ENCODE data around the gene CYSRT1.
"Not testable (repeated sequence)": the region's sequence is repeated elsewhere in the genome, so short reads cannot be mapped to it uniquely, and the experiment has no call there.

The CYSRT1 gene

DNA sequence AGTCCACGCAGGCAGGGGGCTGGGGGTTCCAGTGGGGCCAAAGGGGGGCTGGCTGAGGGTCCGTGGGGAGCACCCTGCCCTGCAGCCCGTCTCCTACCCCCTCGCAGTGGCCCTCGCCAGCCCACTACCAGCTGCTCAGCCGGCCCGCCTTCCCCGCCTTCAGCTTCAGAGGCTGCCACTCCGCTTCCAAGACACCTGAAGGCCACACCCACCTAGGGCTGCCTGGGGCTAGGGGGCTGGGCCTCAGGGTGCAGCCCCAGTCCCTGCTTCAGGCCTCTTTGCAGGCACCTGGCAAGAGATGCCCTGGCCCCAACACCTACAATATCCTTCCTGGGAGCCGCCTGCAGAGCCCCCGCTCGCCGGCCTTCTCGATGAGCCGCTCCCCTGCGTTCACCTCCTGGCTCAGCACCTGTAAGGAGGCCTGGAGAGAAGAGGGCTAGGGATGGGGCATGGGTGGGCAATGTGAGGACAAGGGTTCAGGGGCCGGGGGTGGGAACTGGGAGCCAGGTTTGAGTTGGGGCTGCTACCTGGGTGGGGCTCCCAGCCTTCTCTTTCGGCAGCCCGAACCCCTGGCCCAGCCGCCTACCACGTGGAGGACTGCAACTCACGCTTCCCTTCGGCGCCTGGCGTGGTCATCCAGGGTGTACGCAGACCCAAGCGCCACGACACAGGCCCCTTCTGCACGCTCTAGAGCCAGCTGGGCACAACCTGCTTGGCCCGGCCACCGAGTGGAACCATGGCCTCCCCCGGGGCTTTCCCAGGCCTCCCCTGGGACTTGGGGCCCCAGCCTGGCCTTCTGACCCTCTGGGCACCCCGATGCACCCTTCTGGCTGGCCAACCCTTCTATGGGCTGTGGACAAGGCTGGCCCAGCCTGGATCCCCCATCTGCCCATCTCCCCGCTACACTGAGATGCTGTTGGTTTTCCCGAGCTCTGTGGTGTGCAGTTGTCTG lies 27.9 kb downstream of the CYSRT1 start:
- DNase-seq (ENCODE audit: low read depth in 2 of 2), result no peak

DNA sequence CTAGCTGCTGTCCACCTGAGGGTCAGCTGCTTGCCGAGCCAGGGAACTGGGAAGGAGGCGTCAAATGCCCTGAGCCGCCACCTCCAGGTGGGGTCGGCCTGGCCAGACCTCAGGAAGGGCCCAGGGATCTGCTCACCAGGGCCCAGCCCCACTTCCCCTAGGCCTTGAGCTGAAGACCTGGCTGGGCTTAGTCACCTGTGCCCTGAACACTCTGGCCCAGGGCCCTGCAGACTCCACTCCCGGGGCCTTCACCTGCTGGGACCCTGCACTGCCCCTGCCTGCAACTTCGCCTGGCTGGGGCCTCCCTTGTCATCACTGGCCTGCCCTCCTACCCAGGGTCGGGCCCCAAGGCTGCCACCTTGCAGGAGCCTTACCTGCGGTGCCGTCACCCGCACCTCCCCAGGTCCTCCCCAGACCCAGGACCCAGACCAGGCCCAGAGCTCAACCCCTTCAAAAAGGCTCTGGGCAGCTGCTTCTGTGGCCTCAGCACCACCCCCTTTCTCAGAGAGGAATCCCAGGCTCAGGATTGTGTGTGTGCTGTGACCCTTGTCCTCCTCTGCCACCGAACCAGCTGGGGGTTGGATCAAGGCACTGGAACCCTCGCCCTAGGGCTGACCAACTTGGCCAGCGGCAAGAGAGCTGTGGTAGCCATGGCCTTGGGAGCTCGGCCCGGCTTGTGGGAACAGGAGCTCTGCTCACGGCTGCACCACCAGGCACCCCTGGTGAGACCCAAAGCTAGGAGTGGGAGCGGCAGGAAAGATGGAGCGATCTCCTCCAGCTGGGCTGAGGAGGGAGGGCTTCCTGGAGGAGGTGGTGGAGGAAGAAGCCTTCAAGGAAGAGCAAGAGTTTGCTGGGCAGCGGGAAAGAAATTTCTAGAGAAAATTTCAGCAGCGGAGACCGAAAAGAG lies 29.0 kb downstream of the CYSRT1 start:
- DNase-seq (ENCODE audit: low read depth in 2 of 2), result no peak

DNA sequence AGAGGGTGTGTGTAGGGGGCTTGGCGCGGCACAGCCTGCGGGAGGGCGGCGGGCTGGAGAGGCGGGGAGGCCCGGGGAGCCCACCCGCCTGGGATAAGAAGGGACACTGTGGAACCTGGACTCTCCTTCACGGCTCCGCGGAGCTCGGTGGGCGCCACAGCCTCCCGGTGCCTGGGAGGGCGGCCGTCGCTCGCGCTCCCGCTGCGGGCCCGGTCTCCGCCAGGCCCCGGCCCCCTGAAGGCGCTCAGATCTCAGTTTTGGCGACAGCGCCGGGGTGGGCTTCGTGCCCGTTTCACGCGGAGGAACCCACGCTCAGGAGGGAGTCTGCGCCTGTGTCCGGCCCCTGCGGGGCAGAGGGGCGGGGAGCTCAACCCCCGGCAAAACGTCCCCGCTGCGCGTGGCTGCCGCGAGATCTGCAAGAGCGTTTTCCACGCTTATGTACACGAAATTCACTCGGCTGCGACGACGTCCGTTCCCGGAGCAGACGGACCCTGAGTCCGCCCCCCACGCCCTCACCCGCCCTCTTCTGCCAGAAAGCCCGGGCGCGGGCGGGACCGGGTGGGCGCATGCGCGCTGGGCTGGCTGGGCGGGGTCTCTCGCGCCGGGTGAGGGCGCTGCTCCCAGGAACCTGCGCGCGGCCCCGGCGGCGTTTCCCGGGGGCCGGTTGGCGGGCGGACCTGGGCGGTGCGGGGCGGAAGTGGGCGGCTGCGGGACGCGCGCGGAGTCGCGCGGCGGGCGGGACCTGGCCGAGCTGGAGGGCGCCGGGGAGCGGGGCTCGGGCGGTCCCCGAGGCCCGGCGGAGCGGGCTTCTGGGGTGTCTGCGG lies 29.9 kb downstream of the CYSRT1 start, which contains the start of gene NELFB:
NELFB (plus strand) TSS at position 704 of the 824 bp plus-strand sequence.
- DNase-seq (ENCODE audit: low read depth in 2 of 2), result peak; percentile 95 to 99

DNA sequence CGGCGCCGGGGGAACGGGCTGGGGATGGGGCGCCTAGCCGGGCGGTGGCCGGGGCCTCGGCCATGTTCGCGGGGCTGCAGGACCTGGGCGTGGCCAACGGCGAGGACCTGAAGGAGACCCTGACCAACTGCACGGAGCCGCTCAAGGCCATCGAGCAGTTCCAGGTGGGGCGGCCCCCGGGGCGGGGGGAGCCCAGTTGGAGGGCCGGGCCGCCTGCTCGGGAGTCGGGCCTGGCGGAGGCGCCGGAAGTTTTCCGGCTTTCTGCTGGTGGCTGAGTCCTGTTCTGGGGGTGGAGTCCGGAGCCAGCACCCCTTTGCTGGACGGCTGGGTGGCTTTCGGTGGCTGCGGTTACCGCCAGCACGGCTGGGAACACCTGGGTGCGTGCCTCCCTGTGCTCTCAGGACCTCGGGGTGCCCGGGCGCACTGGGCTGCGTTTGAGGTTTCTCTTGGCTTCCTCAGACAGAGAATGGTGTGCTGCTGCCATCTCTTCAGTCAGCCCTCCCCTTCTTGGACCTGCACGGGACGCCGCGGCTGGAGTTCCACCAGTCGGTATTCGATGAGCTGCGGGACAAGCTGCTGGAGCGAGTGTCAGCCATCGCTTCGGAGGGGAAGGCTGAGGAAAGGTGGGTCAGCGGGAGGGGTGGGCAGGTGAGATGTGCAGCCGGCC lies 30.6 kb downstream of the CYSRT1 start:
- DNase-seq (ENCODE audit: low read depth in 2 of 2), result no peak

DNA sequence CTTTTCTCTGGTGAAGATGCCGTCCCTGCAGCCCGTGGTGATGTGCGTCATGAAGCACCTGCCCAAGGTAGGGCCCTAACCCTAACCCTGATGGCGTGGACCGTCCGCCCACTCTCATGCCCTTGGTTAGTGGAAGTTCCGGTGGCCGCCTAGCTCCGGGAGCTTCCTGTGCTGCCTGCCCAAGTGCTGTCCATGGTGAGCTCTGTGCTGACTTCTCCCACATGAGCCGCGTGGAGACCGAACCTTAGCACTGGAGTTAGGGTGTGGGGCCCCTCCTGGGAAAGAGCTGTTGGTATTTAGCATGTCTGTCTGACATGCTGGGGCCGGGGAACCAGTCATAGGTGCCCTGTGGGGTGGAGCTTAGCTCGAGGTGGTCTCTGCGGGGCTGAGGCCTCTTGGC lies 31.4 kb downstream of the CYSRT1 start:
- DNase-seq (ENCODE audit: low read depth in 2 of 2), result no peak

DNA sequence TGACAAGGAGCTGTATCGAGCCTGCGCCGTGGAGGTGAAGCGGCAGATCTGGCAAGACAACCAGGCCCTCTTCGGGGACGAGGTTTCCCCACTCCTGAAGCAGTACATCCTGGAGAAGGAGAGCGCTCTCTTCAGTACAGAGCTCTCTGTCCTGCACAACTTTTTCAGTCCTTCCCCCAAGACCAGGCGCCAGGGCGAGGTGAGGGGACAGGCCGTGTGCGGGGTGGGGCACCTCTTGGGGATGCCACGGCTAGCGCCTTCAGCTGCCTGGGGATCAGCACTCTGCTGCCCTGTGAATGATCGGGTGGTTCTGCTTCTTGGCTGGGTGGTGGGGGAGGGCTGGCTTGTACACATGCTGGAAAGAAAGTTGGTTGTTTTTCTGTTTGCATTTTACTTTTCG lies 31.9 kb downstream of the CYSRT1 start:
- no peak for DNase-seq (ENCODE audit: low read depth in 2 of 2)

DNA sequence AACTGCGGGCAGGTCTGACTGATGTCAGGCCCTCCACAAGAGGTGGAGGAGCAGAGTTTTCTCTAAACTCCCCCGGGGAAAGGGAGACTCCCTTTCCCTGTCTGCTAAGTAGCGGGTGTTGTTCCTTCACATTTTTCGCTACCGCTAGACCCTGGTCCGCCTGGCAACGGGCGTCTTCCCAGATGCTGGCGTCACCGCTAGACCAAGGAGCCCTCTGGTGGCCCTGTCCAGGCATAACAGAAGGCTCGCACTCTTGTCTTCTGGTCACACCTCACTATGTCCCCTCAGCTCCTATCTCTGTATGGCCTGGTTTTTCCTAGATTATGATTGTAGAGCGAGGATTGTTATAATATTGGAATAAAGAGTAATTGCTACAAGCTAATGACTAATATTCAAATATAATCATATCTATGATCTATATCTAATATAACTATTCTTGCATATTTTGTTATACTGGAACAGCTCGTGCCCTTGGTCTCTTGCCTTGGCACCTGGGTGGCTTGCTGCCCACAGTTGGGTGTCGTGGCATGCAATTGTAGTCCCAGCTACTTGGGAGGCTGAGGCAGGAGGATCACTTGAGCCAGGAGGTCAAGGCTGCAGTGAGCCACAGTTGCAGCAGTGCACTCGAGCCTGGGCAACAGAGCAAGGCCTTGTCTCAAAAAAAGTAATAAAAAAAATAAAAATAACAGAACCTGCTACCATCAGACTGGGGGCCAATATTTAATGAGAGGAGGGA lies 37.4 kb downstream of the CYSRT1 start:
- not testable (repeated sequence) for DNase-seq (ENCODE audit: low read depth in 2 of 2)

DNA sequence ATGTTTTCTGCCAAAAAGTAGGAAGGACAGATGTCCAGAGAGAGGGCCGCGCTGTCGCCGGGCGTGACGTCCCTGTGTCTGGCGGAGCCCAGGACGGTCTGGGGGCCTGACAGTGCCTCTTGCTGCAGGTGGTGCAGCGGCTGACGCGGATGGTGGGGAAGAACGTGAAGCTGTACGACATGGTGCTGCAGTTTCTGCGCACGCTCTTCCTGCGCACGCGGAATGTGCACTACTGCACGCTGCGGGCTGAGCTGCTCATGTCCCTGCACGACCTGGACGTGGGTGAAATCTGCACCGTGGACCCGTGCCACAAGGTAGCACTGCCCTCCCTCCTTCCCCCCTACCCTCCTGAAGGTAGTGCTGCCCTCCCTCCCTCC lies 37.9 kb downstream of the CYSRT1 start:
- no peak for DNase-seq (ENCODE audit: low read depth in 2 of 2)

DNA sequence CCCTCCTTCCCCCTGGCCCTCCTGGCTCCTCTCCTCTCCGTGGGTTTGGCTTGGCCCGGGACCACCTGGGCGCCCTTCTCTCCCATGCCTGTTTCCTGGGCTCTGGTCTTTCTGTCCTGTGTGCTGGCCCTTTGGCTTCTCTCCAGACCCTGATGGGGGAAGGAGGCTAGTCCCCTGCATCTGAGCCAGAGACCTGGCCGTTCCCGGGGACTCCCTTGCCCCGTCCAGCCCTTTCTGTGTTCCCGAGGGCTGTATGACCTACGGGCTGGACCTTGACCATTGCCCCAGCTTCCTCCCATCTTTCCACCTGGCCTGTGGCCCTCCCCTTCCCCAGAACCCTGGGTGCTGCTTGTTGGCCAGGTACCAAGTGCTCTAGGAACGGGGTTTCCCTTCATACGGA lies 38.5 kb downstream of the CYSRT1 start:
- DNase-seq (ENCODE audit: low read depth in 2 of 2), result no peak

DNA sequence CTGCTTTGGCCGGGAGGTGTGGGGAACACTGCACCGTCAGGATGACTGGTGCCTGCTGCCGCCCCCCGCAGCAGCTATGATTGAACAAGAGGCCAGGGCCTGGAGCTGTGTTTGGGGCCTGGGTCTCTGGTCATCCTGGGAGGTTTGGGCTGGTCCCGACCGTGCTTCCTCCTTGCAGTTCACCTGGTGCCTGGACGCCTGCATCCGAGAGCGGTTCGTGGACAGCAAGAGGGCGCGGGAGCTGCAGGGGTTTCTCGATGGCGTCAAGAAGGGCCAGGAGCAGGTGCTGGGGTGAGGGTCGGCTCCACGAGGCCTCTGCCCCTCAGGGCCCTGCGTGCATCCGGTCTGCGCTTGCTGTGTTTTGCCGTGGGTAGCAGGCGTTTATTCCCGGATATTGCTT lies 39.1 kb downstream of the CYSRT1 start:
- no peak for DNase-seq (ENCODE audit: low read depth in 2 of 2)

DNA sequence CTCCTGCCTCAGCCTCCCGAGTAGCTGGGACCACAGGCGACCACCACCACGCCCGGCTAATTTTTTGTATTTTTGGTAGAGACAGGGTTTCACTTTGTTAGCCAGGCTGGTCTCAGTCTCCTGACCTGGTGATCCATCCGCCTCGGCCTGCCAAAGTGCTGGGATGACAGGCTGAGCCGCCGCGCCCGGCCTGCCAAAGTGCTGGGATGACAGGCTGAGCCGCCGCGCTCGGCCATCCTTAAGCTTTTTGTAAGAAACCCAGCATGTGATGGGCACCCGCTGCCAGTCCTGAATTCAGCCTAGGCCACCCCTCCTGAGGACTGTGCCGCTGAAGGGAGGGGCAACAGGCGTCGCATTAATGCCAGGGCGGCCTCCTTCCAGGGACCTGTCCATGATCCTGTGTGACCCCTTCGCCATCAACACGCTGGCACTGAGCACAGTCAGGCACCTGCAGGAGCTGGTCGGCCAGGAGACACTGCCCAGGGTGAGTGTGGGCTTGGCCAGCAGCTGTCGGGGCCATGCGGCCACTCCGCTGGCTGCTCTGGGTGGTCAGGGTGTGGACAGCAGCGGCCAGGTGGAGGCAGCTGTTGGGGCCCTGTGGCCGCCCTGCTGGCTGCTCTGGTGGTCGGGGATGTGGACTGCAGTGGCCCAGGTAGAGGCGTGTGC lies 40.7 kb downstream of the CYSRT1 start:
- DNase-seq (ENCODE audit: low read depth in 2 of 2), result no peak

DNA sequence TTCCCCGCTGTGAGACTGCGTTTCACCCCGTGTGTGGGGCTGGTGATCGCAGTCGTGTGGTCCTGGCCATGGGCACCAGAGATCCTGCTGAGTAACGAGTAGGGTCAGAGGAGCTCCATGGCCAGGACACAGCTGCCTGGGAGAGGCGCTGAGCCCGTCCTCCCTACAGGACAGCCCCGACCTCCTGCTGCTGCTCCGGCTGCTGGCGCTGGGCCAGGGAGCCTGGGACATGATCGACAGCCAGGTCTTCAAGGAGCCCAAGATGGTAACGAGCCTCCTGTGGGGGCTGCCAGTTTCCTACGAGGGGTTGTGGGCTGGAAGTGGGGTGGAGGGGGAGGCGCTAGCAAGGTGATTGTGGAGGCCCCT lies 41.2 kb downstream of the CYSRT1 start:
- no peak for DNase-seq (ENCODE audit: low read depth in 2 of 2)

DNA sequence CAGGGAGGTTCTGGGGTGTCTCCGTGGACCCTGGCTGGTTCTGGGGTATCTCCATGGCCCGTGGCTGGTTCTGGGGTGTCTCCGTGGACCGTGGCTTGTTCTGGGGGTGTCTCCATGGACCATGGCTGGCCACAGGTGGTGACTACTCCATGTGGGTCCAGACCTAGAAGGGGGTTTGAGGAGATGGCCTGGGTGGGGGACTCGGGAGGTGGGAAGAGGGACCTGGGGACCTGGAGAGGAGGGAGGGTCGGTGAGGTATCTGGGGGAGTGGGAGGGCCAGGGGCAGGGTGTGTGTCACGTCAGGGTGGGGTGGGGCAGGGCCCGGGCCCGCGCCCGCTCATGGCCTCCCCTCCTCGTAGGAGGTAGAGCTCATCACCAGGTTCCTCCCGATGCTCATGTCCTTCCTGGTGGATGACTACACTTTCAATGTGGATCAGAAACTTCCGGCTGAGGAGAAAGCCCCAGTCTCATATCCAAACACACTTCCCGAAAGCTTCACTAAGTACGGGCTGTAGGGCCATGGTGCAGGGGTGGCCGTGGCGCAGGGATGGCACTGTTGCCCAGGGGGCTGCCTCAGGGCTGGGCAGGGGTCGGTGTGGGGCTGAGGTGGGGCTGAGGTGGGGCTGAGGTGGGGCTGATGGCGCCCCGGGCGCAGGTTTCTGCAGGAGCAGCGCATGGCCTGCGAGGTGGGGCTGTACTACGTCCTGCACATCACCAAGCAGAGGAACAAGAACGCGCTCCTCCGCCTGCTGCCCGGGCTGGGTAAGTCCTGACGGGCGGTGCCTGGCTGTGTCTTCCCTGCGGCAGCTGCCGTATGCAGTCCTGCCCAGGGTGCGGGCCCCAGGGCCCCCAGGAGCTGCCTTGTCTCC lies 41.8 kb downstream of the CYSRT1 start:
- DNase-seq (ENCODE audit: low read depth in 2 of 2), result no peak

DNA sequence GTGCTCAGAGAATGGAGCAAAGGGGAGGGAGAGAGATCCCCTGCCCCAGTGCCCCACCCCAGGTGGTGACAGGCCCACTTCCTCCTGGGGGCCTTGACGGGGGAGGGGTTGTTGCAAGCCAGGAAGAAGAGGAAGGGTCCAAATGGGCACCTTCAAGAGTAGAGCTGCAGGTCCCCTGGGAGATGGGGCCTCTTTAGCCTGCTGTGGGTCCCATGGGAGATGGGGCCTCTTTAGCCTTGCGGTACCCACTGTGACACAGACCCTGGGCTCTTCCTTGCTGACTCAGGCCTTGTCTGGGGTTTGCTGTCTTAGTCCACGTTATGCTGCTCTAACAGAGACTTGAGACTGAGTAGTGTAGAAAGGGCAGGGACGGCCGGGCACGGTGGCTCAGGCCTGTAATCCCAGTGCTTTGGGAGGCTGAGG lies 43.0 kb downstream of the CYSRT1 start:
- DNase-seq (ENCODE audit: low read depth in 2 of 2), result no peak

DNA sequence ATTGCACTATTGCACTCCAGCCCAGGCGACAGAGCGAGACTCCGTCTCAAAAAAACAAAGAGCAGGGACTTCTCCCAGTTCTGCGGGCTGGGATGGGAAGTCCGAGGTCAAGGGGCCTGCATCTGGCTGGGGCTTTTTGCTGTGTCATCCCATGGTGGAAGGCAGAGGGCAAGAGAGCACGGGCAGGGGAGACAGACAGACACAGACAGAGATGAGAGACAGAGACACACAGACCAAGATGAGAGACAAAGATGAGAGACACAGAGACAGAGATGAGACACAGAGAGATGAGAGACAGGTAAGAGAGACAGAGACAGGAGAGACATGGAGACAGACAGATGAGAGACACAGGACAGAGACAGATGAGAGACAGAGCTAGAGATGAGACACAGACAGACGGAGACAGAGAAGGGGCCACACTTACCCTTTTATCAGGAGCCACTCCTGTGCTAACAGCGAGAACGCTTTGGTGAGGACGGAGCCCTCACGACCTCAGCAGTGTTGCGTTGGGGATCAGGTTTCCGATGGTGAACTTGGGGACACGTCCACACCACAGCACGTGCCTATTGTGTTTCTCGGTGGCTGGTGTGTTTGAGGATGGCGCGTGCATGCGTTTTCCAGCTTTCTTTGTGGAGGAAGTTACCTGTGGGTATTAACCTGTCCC lies 43.7 kb downstream of the CYSRT1 start:
- no peak for DNase-seq (ENCODE audit: low read depth in 2 of 2)

DNA sequence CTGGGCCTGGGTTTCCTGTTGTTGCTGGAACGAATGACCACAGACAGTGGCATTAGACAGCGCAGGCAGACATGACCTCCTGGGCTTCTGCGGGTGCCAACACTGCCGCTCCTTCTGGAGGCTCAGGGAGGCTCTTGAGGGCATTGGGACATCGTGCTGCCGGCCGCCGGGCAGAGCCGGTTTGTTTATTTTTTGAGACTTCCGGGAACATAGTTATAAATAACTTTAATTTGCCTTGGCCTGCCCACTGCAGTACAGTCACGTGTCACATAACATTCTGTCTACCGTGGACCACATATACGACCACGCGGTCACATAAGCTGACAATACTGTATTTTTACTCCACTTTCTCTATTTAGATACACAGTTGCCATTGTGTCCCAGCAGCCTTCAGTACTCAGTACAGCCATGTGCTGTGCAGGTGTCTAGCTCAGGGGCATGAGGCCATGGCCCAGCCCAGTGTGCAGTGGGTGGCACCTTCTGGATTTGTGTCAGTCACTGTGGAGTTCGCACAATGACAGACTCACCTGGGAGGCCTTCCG lies 44.3 kb downstream of the CYSRT1 start:
- DNase-seq (ENCODE audit: low read depth in 2 of 2), result no peak

DNA sequence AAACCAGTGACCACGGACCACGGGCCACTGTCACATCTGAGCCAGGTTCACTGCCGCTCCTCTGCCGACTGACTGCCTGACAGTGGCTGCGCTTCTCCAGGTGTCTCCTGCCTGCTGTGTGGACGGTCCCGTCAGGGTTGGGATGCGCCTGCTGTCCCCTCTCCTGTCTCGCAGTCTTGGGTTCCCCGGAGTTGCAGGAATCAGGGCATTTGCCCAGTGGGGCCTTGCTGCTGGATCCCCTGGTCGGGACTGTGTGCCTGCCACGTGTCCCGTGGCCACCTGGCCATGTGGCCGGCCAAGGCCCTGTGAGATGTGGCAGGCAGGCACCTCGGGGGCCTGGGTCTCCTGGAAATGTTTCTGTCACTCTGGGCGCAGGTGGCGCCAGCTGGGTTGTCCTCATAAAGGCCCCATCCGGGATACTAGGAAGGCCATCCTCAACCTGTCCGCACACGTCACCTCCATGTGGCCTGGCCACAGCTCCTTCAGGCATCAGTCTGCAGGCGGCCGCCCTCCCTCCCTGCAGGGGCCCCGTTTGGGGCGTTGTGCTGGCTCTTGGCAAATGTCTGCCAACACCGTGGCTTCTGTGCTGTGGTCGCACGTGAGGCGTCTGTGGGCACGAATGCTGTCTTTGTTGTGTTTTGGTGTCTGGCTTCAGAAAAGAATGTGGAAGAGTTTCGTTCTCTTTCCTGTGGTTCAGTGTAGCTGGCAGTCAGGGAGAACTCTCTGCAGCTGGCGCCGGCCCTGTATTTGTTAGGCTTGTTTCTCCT lies 46.1 kb downstream of the CYSRT1 start:
- DNase-seq (ENCODE audit: low read depth in 2 of 2), result no peak
